GM12878 (cell line): ENCODE measurements around the gene TRIM28. TPM values are rescaled to one million over a fixed set of nuclear protein-coding genes. Genes with fewer than 3 reads are reported as not detected.
A peak's percentile ranks its signal among the peaks of the same experiment; 100 is the strongest.

Source experiments
- ATF7 ChIP-seq: fragments of 450-650 bp; IDR thresholded peaks from 2 replicates; pipeline ENCODE4 v1.6.1; 2016; ENCODE audit warnings: low read depth, mild to moderate bottlenecking
- CEBPZ ChIP-seq: fragments of 150-350 bp; IDR thresholded peaks from 2 replicates; pipeline ENCODE4 v1.6.1; 2016; ENCODE audit warnings: low read depth, low read length
- E2F8 ChIP-seq: fragments of 450-650 bp; IDR thresholded peaks from 2 replicates; pipeline ENCODE4 v1.6.1; 2018; ENCODE audit warnings: mild to moderate bottlenecking, low read depth, moderate library complexity; ENCODE audit not compliant: partially characterized antibody
- EZH2 ChIP-seq: IDR thresholded peaks from 2 replicates; pipeline ENCODE4 v1.6.1; 2012; ENCODE audit warnings: low read depth, mild to moderate bottlenecking, control low read depth, inconsistent platforms, low read length, borderline replicate concordance; ENCODE audit not compliant: control insufficient read depth
- FOXM1 ChIP-seq: IDR thresholded peaks from 2 replicates; pipeline ENCODE4 v1.6.1; 2012; ENCODE audit warnings: low read depth, mild to moderate bottlenecking, inconsistent platforms, low read length, moderate library complexity
- GABPA ChIP-seq: IDR thresholded peaks from 2 replicates; pipeline ENCODE4 v1.6.1; 2014; ENCODE audit warnings: antibody characterized with exemption, low read depth, mild to moderate bottlenecking, inconsistent platforms
- IKZF1 ChIP-seq: fragments of 450-650 bp; conservative IDR thresholded peaks from 2 replicates; pipeline ENCODE4 v1.6.1; 2017; ENCODE audit warnings: antibody characterized with exemption, mild to moderate bottlenecking
- IRF3 ChIP-seq: fragments of 450-650 bp; IDR thresholded peaks from 2 replicates; pipeline ENCODE4 v1.6.1; 2014; ENCODE audit warnings: mild to moderate bottlenecking
- KAT2A ChIP-seq: conservative IDR thresholded peaks from 2 replicates; pipeline ENCODE4 v1.6.1; 2011; ENCODE audit warnings: low read depth, low read length; ENCODE audit not compliant: control insufficient read depth
- NRF1 ChIP-seq: conservative IDR thresholded peaks from 2 replicates; pipeline ENCODE4 v1.6.1; 2011; ENCODE audit warnings: mild to moderate bottlenecking, low read depth, low read length, improper control_type of control experiment
- PAX8 ChIP-seq: fragments of 450-650 bp; IDR thresholded peaks from 2 replicates; pipeline ENCODE4 v1.6.1; 2017; ENCODE audit warnings: mild to moderate bottlenecking, moderate library complexity
- PKNOX1 ChIP-seq: fragments of 450-650 bp; IDR thresholded peaks from 2 replicates; pipeline ENCODE4 v1.6.1; 2016; ENCODE audit warnings: mild to moderate bottlenecking
- POU2F2 ChIP-seq: IDR thresholded peaks from 3 replicates; pipeline ENCODE4 v1.6.1; 2011; ENCODE audit warnings: low read depth, mild to moderate bottlenecking, low read length, borderline replicate concordance
- TCF12 ChIP-seq: IDR thresholded peaks from 2 replicates; pipeline ENCODE4 v1.6.1; 2011; ENCODE audit warnings: low read depth, mild to moderate bottlenecking, low read length
- WRNIP1 ChIP-seq: IDR thresholded peaks from 2 replicates; pipeline ENCODE4 v1.6.1; 2011; ENCODE audit warnings: low read depth, low read length, improper control_type of control experiment, borderline replicate concordance
- YBX1 ChIP-seq: fragments of 450-650 bp; IDR thresholded peaks from 2 replicates; pipeline ENCODE4 v1.6.1; 2016; ENCODE audit warnings: antibody characterized with exemption
- ZNF207 ChIP-seq: fragments of 450-650 bp; IDR thresholded peaks from 2 replicates; pipeline ENCODE4 v1.6.1; 2014; ENCODE audit warnings: antibody characterized with exemption, mild to moderate bottlenecking, borderline replicate concordance
- ZNF217 ChIP-seq: fragments of 450-650 bp; IDR thresholded peaks from 2 replicates; pipeline ENCODE4 v1.6.1; 2017; ENCODE audit warnings: antibody characterized with exemption, mild to moderate bottlenecking
- ZNF384 ChIP-seq: IDR thresholded peaks from 2 replicates; pipeline ENCODE4 v1.6.1; 2012; ENCODE audit warnings: low read depth, mild to moderate bottlenecking, low read length, improper control_type of control experiment, borderline replicate concordance
- polyA plus RNA-seq, 11 experiments: library from polyadenylated mRNA; depleted of rRNA in 4 of 11; unstranded in 6 of 11; stranded (reverse) in 5 of 11; fragments of >200 nt; fragmentation: Nextera tagmentation in 4 of 11; fragmentation: Illumina TruSeq in 1 of 11; extraction: Ambion mirVana in 4 of 11; extraction: Trizol in 1 of 11; gene quantifications; 1 replicate in 1 of 11; 2 replicates in 10 of 11; pipeline versions ENCODE4 v1.2.1 to v1.2.3, GENCODE V29; 2011 to 2016; ENCODE audit warnings: inconsistent platforms in 2 of 11, missing spikeins in 2 of 11, low read depth in 1 of 11
- total RNA-seq, 4 experiments: library from RNA; depleted of rRNA in 3 of 4; stranded (reverse); fragments of >200 nt in 3 of 4; fragmentation: Illumina TruSeq in 1 of 4; extraction: Trizol in 1 of 4; gene quantifications; 2 replicates each; pipeline versions ENCODE4 v1.2.1 to v1.2.3, GENCODE V29; 2013 to 2021

Gene TRIM28
- total and polyA plus RNA-seq, 10 of the 15 experiments (the other 5 are each of a cell fraction or from before 2014, with no cell fraction given), result 5.0 to 650 (median 296) TPM

GRCh38 chr19:58499021-58499927, 44.6 kb upstream of the TRIM28 start (continued):
- TF ChIP-seq ZNF384, result no peak
- TF ChIP-seq PAX8, result no peak
- peak; percentile 88 for TF ChIP-seq E2F8
- TF ChIP-seq IRF3, result peak; percentile 56; the same call in 1 of the 2 replicates
- peak; percentile 91 for TF ChIP-seq IKZF1
- TF ChIP-seq POU2F2, result peak; percentile 82; the same call in 2 of the 3 replicates
- no peak for TF ChIP-seq FOXM1
- no peak for TF ChIP-seq CEBPZ
- no peak for TF ChIP-seq YBX1
- TF ChIP-seq NRF1, result no peak; the same call in 1 of the 2 replicates
- no peak for TF ChIP-seq ZNF217
- TF ChIP-seq ATF7, result peak; percentile 70
- TF ChIP-seq EZH2, result no peak
- TF ChIP-seq GABPA, result peak; percentile 98
- TF ChIP-seq WRNIP1, result peak; percentile 47; the same call in 1 of the 2 replicates
- TF ChIP-seq PKNOX1, result peak; percentile 73; the same call in 1 of the 2 replicates
- TF ChIP-seq ZNF207, result peak; percentile 98
- TF ChIP-seq KAT2A, result no peak
- peak; percentile 71; the same call in 1 of the 2 replicates for TF ChIP-seq TCF12
